H1 (cell line): ENCODE results near the gene SPECC1. TPM values are rescaled to one million over a fixed set of nuclear protein-coding genes. Genes with fewer than 3 reads are reported as not detected.
A peak's percentile ranks its signal among the peaks of the same experiment; 100 is the strongest.

Source experiments
- CTCF ChIA-PET: fragments of 300-600 bp; sonication (Branson Sonifier 250); formaldehyde crosslinking; loops from one replicate; lab custom pipeline; 2021; ENCODE audit not compliant: partially characterized antibody; lab: Charles Lee
- POLR2A ChIA-PET: fragments of 300-600 bp; sonication (Branson Sonifier 250); formaldehyde crosslinking; loops from one replicate; lab custom pipeline; 2021; ENCODE audit warnings: inconsistent platforms; ENCODE audit not compliant: partially characterized antibody; lab: Charles Lee
- DNase-seq, 2 experiments: peaks; one replicate each; pipeline versions ENCODE4 v3.0.0 to v3.0.0-alpha.2; 2010 to 2022; ENCODE audit warnings: low spot score in 2 of 2, low read depth in 1 of 2, mixed read lengths in 1 of 2
- FAIRE-seq: peaks from 2 replicates; lab custom pipeline; 2011; peaks lifted over from hg19 to GRCh38; lab: Jason Lieb, UNC
- H2AFZ ChIP-seq: 2 replicates; pipeline ENCODE4 v1.8.1; 2012; ENCODE audit warnings: low read length, inconsistent platforms
- H2AK5ac ChIP-seq: 2 replicates; pipeline ENCODE4 v1.6.1; 2013; ENCODE audit warnings: low read depth, low read length
- H2BK120ac ChIP-seq: replicated peaks from 2 replicates; pipeline ENCODE3; 2013; ENCODE audit warnings: low read depth, low read length, inconsistent platforms
- H2BK12ac ChIP-seq: 2 replicates; pipeline ENCODE4 v1.6.1; 2013; ENCODE audit warnings: low read depth, low read length
- H2BK15ac ChIP-seq: 2 replicates; pipeline ENCODE4 v1.6.1; 2013; ENCODE audit warnings: low read length
- H2BK20ac ChIP-seq: 2 replicates; pipeline ENCODE4 v1.6.1; 2013; ENCODE audit warnings: low read length
- H2BK5ac ChIP-seq: 2 replicates; pipeline ENCODE4 v1.6.1; 2013; ENCODE audit warnings: low read depth, low read length
- H3K14ac ChIP-seq: 2 replicates; pipeline ENCODE4 v1.6.1; 2013; ENCODE audit warnings: inconsistent platforms; ENCODE audit not compliant: insufficient read length
- H3K18ac ChIP-seq: 2 replicates; pipeline ENCODE4 v1.6.1; 2013; ENCODE audit warnings: low read length; ENCODE audit errors: extremely low read depth
- H3K23ac ChIP-seq: 2 replicates; pipeline ENCODE4 v1.6.1; 2013; ENCODE audit warnings: inconsistent platforms; ENCODE audit not compliant: insufficient read length
- H3K23me2 ChIP-seq: 2 replicates; pipeline ENCODE4 v1.6.1; 2013; ENCODE audit warnings: low read depth, low read length
- H3K27ac ChIP-seq: 2 replicates; pipeline ENCODE4 v1.6.1; 2011; ENCODE audit warnings: low read depth, low read length, inconsistent platforms
- H3K27me3 ChIP-seq, 4 experiments: replicated peaks in 1 of 4; 1 replicate in 1 of 4; 2 replicates in 3 of 4; pipeline versions ENCODE4 v1.6.1 to v1.8.1; 2011 to 2013; ENCODE audit warnings: low read length in 3 of 4, mild to moderate bottlenecking in 3 of 4, inconsistent platforms in 2 of 4, mixed read lengths in 2 of 4, moderate library complexity in 1 of 4; ENCODE audit not compliant: control insufficient read depth in 3 of 4, insufficient read depth in 3 of 4; ENCODE audit errors: extremely low read depth in 1 of 4
- H3K36me3 ChIP-seq, 4 experiments: 2 replicates each; pipeline versions ENCODE4 v1.6.1 to v1.8.1; 2011 to 2013; ENCODE audit warnings: mild to moderate bottlenecking in 4 of 4, low read length in 3 of 4, moderate library complexity in 2 of 4, control low read depth in 1 of 4, inconsistent platforms in 1 of 4; ENCODE audit not compliant: insufficient read depth in 4 of 4, control insufficient read depth in 2 of 4
- H3K4ac ChIP-seq: replicated peaks from 2 replicates; pipeline ENCODE3; 2013; ENCODE audit warnings: low read length, low read depth, mixed read lengths, inconsistent platforms; ENCODE audit not compliant: insufficient read length
- H3K4me1 ChIP-seq, 4 experiments: replicated peaks in 1 of 4; 1 replicate in 1 of 4; 2 replicates in 3 of 4; pipeline versions ENCODE4 v1.6.1 to v1.8.1; 2011 to 2013; ENCODE audit warnings: low read length in 3 of 4, inconsistent platforms in 2 of 4, mixed read lengths in 1 of 4; ENCODE audit not compliant: insufficient read depth in 4 of 4, control insufficient read depth in 3 of 4
- H3K4me2 ChIP-seq, 2 experiments: 2 replicates each; pipeline versions ENCODE4 v1.6.1 to v1.8.1; 2011 to 2013; ENCODE audit warnings: low read depth in 2 of 2, low read length in 2 of 2, control low read depth in 1 of 2, inconsistent platforms in 1 of 2, mild to moderate bottlenecking in 1 of 2; ENCODE audit not compliant: insufficient read depth in 1 of 2
- H3K4me3 ChIP-seq, 4 experiments: fragments of 200-600, 300-600 bp in 1 of 4; sonication (generic), shearing (Covaris generic), sonication (Bioruptor Twin) in 1 of 4; 2 replicates each; pipeline versions ENCODE4 v1.5.1 to v1.8.1; 2011 to 2016; ENCODE audit warnings: low read length in 4 of 4, low read depth in 3 of 4, control low read depth in 2 of 4, inconsistent platforms in 2 of 4, mild to moderate bottlenecking in 2 of 4, mixed read lengths in 1 of 4, moderate library complexity in 1 of 4; ENCODE audit not compliant: insufficient read depth in 2 of 4; ENCODE audit errors: extremely low read depth in 1 of 4
- H3K56ac ChIP-seq: replicated peaks from 2 replicates; pipeline ENCODE3; 2013; ENCODE audit warnings: low read depth, mild to moderate bottlenecking, mixed read lengths, low read length, inconsistent platforms; ENCODE audit not compliant: insufficient read length
- H3K79me1 ChIP-seq: 2 replicates; pipeline ENCODE4 v1.6.1; 2013; ENCODE audit warnings: low read depth, low read length, control low read depth
- H3K79me2 ChIP-seq, 2 experiments: 2 replicates each; pipeline versions ENCODE4 v1.6.1 to v1.8.1; 2012 to 2013; ENCODE audit warnings: low read length in 2 of 2, mild to moderate bottlenecking in 2 of 2, inconsistent platforms in 1 of 2; ENCODE audit not compliant: insufficient read depth in 2 of 2, control insufficient read depth in 1 of 2
- H3K9ac ChIP-seq, 4 experiments: replicated peaks in 1 of 4; 1 replicate in 1 of 4; 2 replicates in 3 of 4; pipeline versions ENCODE4 v1.6.1 to v1.8.1; 2011 to 2013; ENCODE audit warnings: low read depth in 3 of 4, low read length in 3 of 4, control low read depth in 2 of 4, mild to moderate bottlenecking in 2 of 4, moderate library complexity in 2 of 4, inconsistent platforms in 1 of 4; ENCODE audit errors: extremely low read depth in 1 of 4
- H3K9me3 ChIP-seq, 2 experiments: 2 replicates each; pipeline versions ENCODE4 v1.6.1 to v1.8.1; 2012 to 2013; ENCODE audit warnings: mild to moderate bottlenecking in 2 of 2, moderate library complexity in 2 of 2, control low read depth in 1 of 2, inconsistent platforms in 1 of 2, low read depth in 1 of 2, low read length in 1 of 2, mixed read lengths in 1 of 2; ENCODE audit not compliant: insufficient read depth in 2 of 2
- H4K20me1 ChIP-seq, 2 experiments: replicated peaks in 1 of 2; 2 replicates each; pipeline versions ENCODE3 to v1.8.1; 2011 to 2013; ENCODE audit warnings: inconsistent platforms in 2 of 2, low read length in 2 of 2, mild to moderate bottlenecking in 1 of 2; ENCODE audit not compliant: insufficient read depth in 2 of 2, control insufficient read depth in 1 of 2
- H4K5ac ChIP-seq: 2 replicates; pipeline ENCODE4 v1.6.1; 2013; ENCODE audit warnings: low read length, low read depth, mixed read lengths, inconsistent platforms; ENCODE audit not compliant: insufficient read length
- H4K8ac ChIP-seq: 2 replicates; pipeline ENCODE4 v1.8.0; 2013; ENCODE audit warnings: mild to moderate bottlenecking, moderate library complexity, low read length, inconsistent platforms; ENCODE audit not compliant: insufficient read depth; ENCODE audit errors: extremely low read depth
- H4K91ac ChIP-seq: replicated peaks from 2 replicates; pipeline ENCODE3; 2013; ENCODE audit warnings: low read length, mixed read lengths, inconsistent platforms; ENCODE audit not compliant: insufficient read length
- ASH2L ChIP-seq: fragments of 200-600, 300-600 bp; sonication (generic); IDR thresholded peaks from one replicate; pipeline ENCODE4 v1.7.1; 2017; ENCODE audit warnings: low read length
- EGR1 ChIP-seq: IDR thresholded peaks from 2 replicates; pipeline ENCODE4 v1.6.1; 2011; ENCODE audit warnings: low read depth, low read length, borderline replicate concordance
- WGBS, 2 experiments: shearing (Covaris generic) in 1 of 2; methylation state at CpG; one replicate each; pipeline versions ENCODE4 v1.1.6 to v1.1.7; 2013 to 2015; ENCODE audit warnings: low lambda C conversion rate in 2 of 2, mixed read lengths in 2 of 2, inconsistent platforms in 1 of 2, low coverage in 1 of 2, missing lambda C conversion rate in 1 of 2; ENCODE audit not compliant: insufficient replicate concordance in 2 of 2, insufficient coverage in 1 of 2, insufficient read length in 1 of 2; ENCODE audit errors: extremely low coverage in 1 of 2, missing lambda C conversion rate in 1 of 2; 5-methylcytosine and 5-hydroxymethylcytosine counted together
- polyA plus RNA-seq, 7 experiments: library from polyadenylated mRNA; depleted of rRNA in 3 of 7; stranded (reverse) in 5 of 7; unstranded in 2 of 7; fragments of >200 nt in 5 of 7; fragments of 200-250 nt in 2 of 7; gene quantifications; 1 replicate in 5 of 7; 2 replicates in 1 of 7; 4 replicates in 1 of 7; pipeline versions ENCODE4 v1.2.1 to v1.2.3, GENCODE V29; 2011 to 2013; ENCODE audit warnings: missing spikeins in 2 of 7, mixed read lengths in 2 of 7
- total RNA-seq: library from RNA; stranded (reverse); fragmentation: NEBNext Ultra II Directional; extraction: Animal tissue kit (Norgen Biotek cat#: 25700); gene quantifications from 2 replicates; pipeline ENCODE4 v1.2.1, GENCODE V29; 2021

SPECC1 gene
- total and polyA plus RNA-seq, 2 of the 8 experiments (the other 6 are each of a cell fraction or from before 2014, with no cell fraction given) = 35.8 to 87.9 TPM

DNA sequence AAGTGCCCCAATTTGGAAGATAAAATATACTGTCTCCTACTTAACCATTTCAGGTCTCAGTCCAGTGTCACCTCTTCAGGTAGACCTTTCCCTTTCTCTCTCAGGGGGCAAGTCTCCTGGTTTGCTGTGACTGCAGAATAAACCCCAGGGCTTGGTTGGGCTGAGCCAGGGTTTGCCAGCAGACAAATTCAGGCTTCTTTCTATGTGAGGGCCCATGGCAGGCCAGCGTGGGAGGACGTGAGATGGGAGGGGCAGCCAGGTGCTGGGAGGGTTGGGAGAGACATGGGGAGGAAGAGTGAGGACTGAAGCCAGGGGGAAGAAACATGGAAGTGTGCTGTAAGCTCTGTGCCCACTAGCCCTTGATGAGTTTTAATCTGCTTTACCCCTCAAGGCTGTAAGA, 163.2 kb downstream of the SPECC1 start:
- Histone ChIP-seq H3K9me3 (no peaks in the 10 kb centered on the region), H4K91ac (no peak overlapping the region), H2BK5ac (0 out of 2 replicates have a peak overlapping the region, but pooled peaks have one; percentile 38), H3K23ac (no peak overlapping the region), H2AK5ac (no peak overlapping the region; the same call in 1 of the 2 replicates), H3K27me3 (no peaks in the 10 kb centered on the region), H3K36me3 (no peaks in the 10 kb centered on the region), H3K4me1 (peaks cover 10 to 22% (median 18%) of the 10 kb centered on the region in 4 experiments; a peak in 6 of 7 replicates), H3K79me1 (peaks cover 9% of the 10 kb centered on the region), H3K4me2 (no peak overlapping the region), H2BK120ac (no peak overlapping the region), H4K5ac (no peak overlapping the region), H2BK20ac (no peak overlapping the region), H3K56ac (no peak overlapping the region), H3K14ac (no peak overlapping the region), H3K27ac (no peak overlapping the region), H4K20me1 (peaks cover 0 to 8% of the 10 kb centered on the region in 2 experiments), H3K9ac (no peak overlapping the region), H3K23me2 (no peaks in the 10 kb centered on the region), H3K4me3 (no peak overlapping the region)
- no peak for DNase-seq
- TF ChIP-seq ASH2L = no peak
- TF ChIP-seq EGR1 = peak; percentile 21; the same call in 1 of the 2 replicates
- TF ChIP-seq, all 59 proteins: peak for 1
- Histone ChIP-seq H2AFZ (no peak overlapping the region), H2BK12ac (no peak overlapping the region; the same call in 1 of the 2 replicates), H4K8ac (no peak overlapping the region), H3K79me2 (peaks cover 3 to 98% of the 10 kb centered on the region in 2 experiments), H2BK15ac (no peak overlapping the region), H3K4ac (no peak overlapping the region), H3K18ac (no peak overlapping the region)
- POLR2A ChIA-PET = interaction anchor here (0.6 to 1.5 kb wide), 3 partner anchors 15 to 273 kb away, joined by 3 to 4 read pairs (median 4); no protein-coding TSS in a partner anchor
- CTCF ChIA-PET = interaction anchor here (0.8 kb wide), 1 partner anchor 14 kb away, joined by 3 read pairs; no protein-coding TSS in a partner anchor
- FAIRE-seq = peak; percentile 24
- 64% methylated on average over 2 of the region's 2 CpGs; no CpG with 5 or more reads in 1 of the 2 experiments for WGBS, 2 experiments
